ENCODE data around the gene GSK3B. TPM values are rescaled to one million over a fixed set of nuclear protein-coding genes. Genes with fewer than 3 reads are reported as not detected.
"Not testable (repeated sequence)": the region's sequence is repeated elsewhere in the genome, so short reads cannot be mapped to it uniquely, and the experiment has no call there.

The GSK3B gene
- total and polyA plus RNA-seq, 2 donors, result 14.6 to 57.9 TPM

- no peak overlapping the region for H3K4me3 ChIP-seq (ENCODE audit: low read depth, low read length)
- H3K4me1 ChIP-seq (ENCODE audit: insufficient read depth), result no peaks in the 10 kb centered on the region
- no peak for DNase-seq (ENCODE audit: extremely low spot score)
- 86% methylated on average over 1 of the region's 1 CpG for WGBS
- H3K36me3 ChIP-seq (ENCODE audit: insufficient read depth), result no peaks in the 10 kb centered on the region
- no peak overlapping the region for H3K27ac ChIP-seq (ENCODE audit: low read depth)
Observed at GRCh38 chr3:119911748-119912147, 182.5 kb downstream of the GSK3B start.

GRCh38 chr3:119902061-119902460 is 192.2 kb downstream of the GSK3B start:
- no peak overlapping the region for H3K27ac ChIP-seq (ENCODE audit: low read depth)
- H3K36me3 ChIP-seq (ENCODE audit: insufficient read depth), result peaks cover 2% of the 10 kb centered on the region
- 64% methylated on average over 3 of the region's 3 CpGs for WGBS
- no peak overlapping the region for H3K4me3 ChIP-seq (ENCODE audit: low read depth, low read length)
- H3K4me1 ChIP-seq (ENCODE audit: insufficient read depth), result no peaks in the 10 kb centered on the region
- DNase-seq (ENCODE audit: extremely low spot score), result no peak

- no peak for DNase-seq (ENCODE audit: extremely low spot score)
- Histone ChIP-seq H3K36me3 (ENCODE audit: insufficient read depth) (peaks cover 2% of the 10 kb centered on the region), H3K27ac (ENCODE audit: low read depth) (no peak overlapping the region), H3K4me1 (ENCODE audit: insufficient read depth) (no peaks in the 10 kb centered on the region), H3K4me3 (ENCODE audit: low read depth, low read length) (no peak overlapping the region)
- WGBS, result 87% methylated on average over 1 of the region's 1 CpG
Observed at GRCh38 chr3:119901148-119901547, 193.1 kb downstream of the GSK3B start.

DNA sequence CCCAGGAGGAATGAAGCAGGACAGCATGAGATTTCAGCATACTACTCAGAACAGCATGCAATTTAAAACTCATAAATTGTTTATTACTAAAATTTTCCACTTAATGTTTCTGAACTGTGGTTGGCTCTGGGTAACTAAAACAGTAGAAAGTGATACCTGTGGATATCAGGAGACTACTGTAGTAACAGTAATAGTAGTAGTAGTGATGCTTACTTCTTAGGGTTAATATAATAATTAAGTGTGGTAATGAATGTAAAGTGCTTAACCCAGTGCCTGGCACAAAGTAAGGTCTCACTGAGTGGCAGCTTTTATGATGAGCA is 195.1 kb downstream of the GSK3B start:
- H3K4me3 ChIP-seq (ENCODE audit: low read depth, low read length), result no peak overlapping the region
- no peak overlapping the region for H3K27ac ChIP-seq (ENCODE audit: low read depth)
- H3K4me1 ChIP-seq (ENCODE audit: insufficient read depth), result no peaks in the 10 kb centered on the region
- H3K36me3 ChIP-seq (ENCODE audit: insufficient read depth), result peaks cover 2% of the 10 kb centered on the region
- DNase-seq (ENCODE audit: extremely low spot score), result no peak

DNA sequence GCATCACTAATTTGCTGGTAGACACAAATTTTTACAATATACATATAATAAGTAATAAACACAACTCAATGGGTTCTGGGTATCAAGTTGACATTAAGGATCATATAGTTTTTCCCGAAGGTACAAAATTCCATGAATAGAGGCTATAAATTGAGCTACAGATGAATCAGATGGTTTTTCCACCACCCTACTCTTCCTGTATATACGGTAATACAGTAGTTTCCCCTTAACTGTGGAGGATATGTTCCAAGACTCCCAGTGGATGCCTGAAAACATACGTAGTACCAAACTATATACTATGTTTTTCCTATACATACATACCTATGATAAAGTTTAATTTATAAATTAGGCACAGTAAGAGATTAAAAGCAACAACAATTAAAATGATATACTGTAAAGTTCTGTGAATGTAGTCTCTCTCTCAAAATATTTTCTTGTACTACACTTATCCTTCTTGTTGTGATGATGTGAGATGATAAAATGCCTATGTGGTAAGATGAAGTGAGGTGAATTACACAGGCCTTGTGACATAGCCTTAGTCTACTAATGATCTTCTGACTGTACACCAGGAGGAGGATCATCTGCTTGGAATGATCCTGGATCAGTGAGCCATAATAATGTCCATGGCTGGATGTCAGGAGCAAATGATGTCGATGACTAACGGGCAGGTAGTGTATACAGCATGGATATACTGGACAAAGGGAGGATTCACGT is 195.6 kb downstream of the GSK3B start:
- peaks cover 2% of the 10 kb centered on the region for H3K36me3 ChIP-seq (ENCODE audit: insufficient read depth)
- H3K4me3 ChIP-seq (ENCODE audit: low read depth, low read length), result no peak overlapping the region
- no peaks in the 10 kb centered on the region for H3K4me1 ChIP-seq (ENCODE audit: insufficient read depth)
- WGBS, result 95% methylated on average over 6 of the region's 6 CpGs
- DNase-seq (ENCODE audit: extremely low spot score), result no peak
- H3K27ac ChIP-seq (ENCODE audit: low read depth), result no peak overlapping the region

- H3K27ac ChIP-seq (ENCODE audit: low read depth), result no peak overlapping the region
- 95% methylated on average over 2 of the region's 2 CpGs for WGBS
- peaks cover 2% of the 10 kb centered on the region for H3K36me3 ChIP-seq (ENCODE audit: insufficient read depth)
- DNase-seq (ENCODE audit: extremely low spot score), result no peak
- no peaks in the 10 kb centered on the region for H3K4me1 ChIP-seq (ENCODE audit: insufficient read depth)
- H3K4me3 ChIP-seq (ENCODE audit: low read depth, low read length), result no peak overlapping the region
Observed at GRCh38 chr3:119894195-119894594, 200.1 kb downstream of the GSK3B start.

DNA sequence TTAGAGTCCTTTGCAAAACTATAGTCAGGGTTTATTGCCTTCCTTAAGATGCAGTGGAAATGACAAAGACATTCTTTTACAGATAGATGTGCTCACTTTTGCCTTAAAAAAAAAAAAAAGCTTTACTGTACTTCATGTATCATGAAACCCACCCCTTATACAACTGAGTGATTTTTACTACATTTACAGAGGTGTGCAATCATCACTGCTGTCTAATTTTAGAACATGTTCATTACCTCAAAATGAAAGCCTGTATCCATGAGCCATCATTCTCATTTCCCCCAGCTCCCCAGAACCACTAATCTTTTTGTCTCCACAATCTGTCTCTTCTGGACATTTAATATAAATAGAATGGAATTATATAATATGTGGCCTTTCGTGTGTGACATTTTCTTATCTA is 200.5 kb downstream of the GSK3B start:
- Histone ChIP-seq H3K27ac (ENCODE audit: low read depth) (no peak overlapping the region), H3K4me1 (ENCODE audit: insufficient read depth) (no peaks in the 10 kb centered on the region)

GRCh38 chr3:119891944-119892721 is 202.1 kb downstream of the GSK3B start:
- no peaks in the 10 kb centered on the region for H3K4me1 ChIP-seq (ENCODE audit: insufficient read depth)
- H3K27ac ChIP-seq (ENCODE audit: low read depth), result no peak overlapping the region
- peak; percentile 18 for DNase-seq (ENCODE audit: extremely low spot score)
- no peaks in the 10 kb centered on the region for H3K36me3 ChIP-seq (ENCODE audit: insufficient read depth)
- WGBS, result 29% methylated on average over 10 of the region's 10 CpGs
- H3K4me3 ChIP-seq (ENCODE audit: low read depth, low read length), result no peak overlapping the region

More for the DNA sequence above, 200.5 kb downstream of the GSK3B start:
- Histone ChIP-seq H3K36me3 (ENCODE audit: insufficient read depth) (peaks cover under 1% of the 10 kb centered on the region), H3K4me3 (ENCODE audit: low read depth, low read length) (no peak overlapping the region)
- WGBS, result 48% methylated on average over 1 of the region's 1 CpG
- no peak for DNase-seq (ENCODE audit: extremely low spot score)

- DNase-seq (ENCODE audit: extremely low spot score); H3K4me3 ChIP-seq (ENCODE audit: low read depth, low read length); H3K27ac ChIP-seq (ENCODE audit: low read depth); H3K4me1 ChIP-seq (ENCODE audit: insufficient read depth); H3K36me3 ChIP-seq (ENCODE audit: insufficient read depth): not testable (repeated sequence)
- 95% methylated on average over 4 of the region's 4 CpGs for WGBS
Observed at GRCh38 chr3:119888681-119889080, 205.6 kb downstream of the GSK3B start.

DNA sequence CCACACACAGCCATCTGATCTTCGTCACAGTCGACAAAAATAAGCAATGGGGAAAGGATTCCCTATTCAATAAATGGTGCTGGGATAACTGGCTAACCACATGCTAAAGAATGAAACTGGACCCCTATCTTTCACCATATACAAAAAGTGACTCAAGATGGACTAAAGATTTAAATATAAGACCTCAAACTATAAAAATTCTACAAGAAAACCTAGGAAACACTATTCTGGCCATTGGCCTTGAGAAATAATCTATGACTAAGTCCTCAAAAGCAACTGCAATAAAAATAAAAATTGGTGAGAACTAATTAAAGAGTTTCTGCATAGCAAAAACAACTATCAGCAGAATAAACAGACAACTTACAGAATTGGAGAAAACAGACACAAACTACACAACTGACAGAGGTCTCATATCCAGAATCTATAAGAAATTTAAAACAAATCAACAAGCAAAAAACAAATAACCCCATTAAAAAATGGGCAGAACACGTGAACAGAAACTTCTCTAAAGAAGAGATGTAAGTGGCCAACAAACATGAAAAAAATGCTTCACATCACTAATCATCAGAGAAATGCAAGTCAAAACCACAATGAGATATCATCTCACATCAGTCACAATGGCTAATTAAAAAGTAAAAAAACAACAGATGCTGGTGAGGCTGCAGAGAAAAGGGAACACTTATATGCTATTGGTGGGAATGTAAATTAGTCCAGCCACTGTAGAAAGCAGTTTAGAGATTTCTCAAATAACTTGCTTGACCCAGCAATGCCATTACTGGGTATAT is 208.3 kb downstream of the GSK3B start:
- Histone ChIP-seq H3K36me3 (ENCODE audit: insufficient read depth) (no peaks in the 10 kb centered on the region), H3K27ac (ENCODE audit: low read depth) (no peak overlapping the region), H3K4me3 (ENCODE audit: low read depth, low read length) (no peak overlapping the region), H3K4me1 (ENCODE audit: insufficient read depth) (no peaks in the 10 kb centered on the region)
- WGBS, result 97% methylated on average over 3 of the region's 3 CpGs
- DNase-seq (ENCODE audit: extremely low spot score), result no peak

- Histone ChIP-seq H3K36me3 (ENCODE audit: insufficient read depth) (no peaks in the 10 kb centered on the region), H3K4me3 (ENCODE audit: low read depth, low read length) (no peak overlapping the region), H3K4me1 (ENCODE audit: insufficient read depth) (no peaks in the 10 kb centered on the region), H3K27ac (ENCODE audit: low read depth) (no peak overlapping the region)
- WGBS, result 94% methylated on average over 4 of the region's 4 CpGs
- DNase-seq (ENCODE audit: extremely low spot score), result no peak
Observed at GRCh38 chr3:119884161-119884557, 210.1 kb downstream of the GSK3B start.

DNA sequence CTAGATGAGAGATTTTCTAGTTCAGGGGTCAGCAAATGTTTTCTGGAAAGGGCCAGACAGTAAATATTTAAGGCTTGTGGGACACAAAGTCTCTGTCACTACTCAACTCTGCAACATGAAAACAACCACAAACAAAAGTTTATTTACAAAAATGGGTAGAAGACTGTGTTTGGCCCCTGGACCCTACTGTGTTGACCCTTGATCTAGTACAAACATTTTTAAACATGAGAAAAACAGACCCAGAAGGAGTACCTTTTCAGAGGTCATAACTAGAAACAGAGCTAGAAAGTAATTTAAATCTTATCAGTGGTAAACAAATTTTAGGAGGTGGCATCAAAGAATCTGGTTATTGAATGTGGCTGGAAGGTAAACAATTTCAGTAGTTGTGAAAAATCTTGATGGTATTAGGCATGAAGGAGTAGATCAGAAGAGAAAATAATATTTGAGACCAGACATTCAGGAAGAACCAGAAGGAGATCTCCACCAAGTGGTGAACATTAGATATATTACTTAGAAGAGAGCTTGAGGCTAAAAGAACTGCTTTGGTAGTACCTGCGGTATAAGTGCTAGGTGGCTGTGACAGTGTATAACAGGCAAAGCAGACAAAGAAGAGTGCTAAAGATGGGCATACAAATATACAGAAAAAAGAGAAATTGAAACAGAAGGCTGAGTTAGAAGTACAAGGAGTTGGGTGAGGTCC is 210.6 kb downstream of the GSK3B start:
- H3K27ac ChIP-seq (ENCODE audit: low read depth), result no peak overlapping the region
- WGBS, result 93% methylated on average over 1 of the region's 1 CpG
- no peak overlapping the region for H3K4me3 ChIP-seq (ENCODE audit: low read depth, low read length)
- no peaks in the 10 kb centered on the region for H3K36me3 ChIP-seq (ENCODE audit: insufficient read depth)
- DNase-seq (ENCODE audit: extremely low spot score), result no peak
- H3K4me1 ChIP-seq (ENCODE audit: insufficient read depth), result no peaks in the 10 kb centered on the region

GRCh38 chr3:119880966-119881365 is 213.3 kb downstream of the GSK3B start:
- 97% methylated on average over 1 of the region's 1 CpG for WGBS
- H3K4me3 ChIP-seq (ENCODE audit: low read depth, low read length), result no peak overlapping the region
- H3K27ac ChIP-seq (ENCODE audit: low read depth), result no peak overlapping the region
- H3K4me1 ChIP-seq (ENCODE audit: insufficient read depth), result no peaks in the 10 kb centered on the region
- H3K36me3 ChIP-seq (ENCODE audit: insufficient read depth), result no peaks in the 10 kb centered on the region
- DNase-seq (ENCODE audit: extremely low spot score), result no peak
